HEK293 (cell line): ENCODE results near the gene SH3D19.

Experiments
- CTCF ChIA-PET: fragments of 350-600 bp; formaldehyde crosslinking; extraction: SDS; loops from one replicate; lab custom pipeline; 2021; ENCODE audit warnings: antibody characterized with exemption; lab: Yijun Ruan, JAX
- POLR2A ChIA-PET: fragments of 300-600 bp; formaldehyde crosslinking; extraction: SDS; loops from one replicate; lab custom pipeline; 2020; ENCODE audit warnings: antibody characterized with exemption, inconsistent platforms; lab: Yijun Ruan, JAX
- H3K27ac ChIP-seq: fragments of 200-500 bp; sonication (Bioruptor generic); 2 replicates; pipeline ENCODE4 v1.5.1; 2014; ENCODE audit warnings: low read depth, low read length, control low read depth, inconsistent platforms; ENCODE audit errors: extremely low read depth
- H3K36me3 ChIP-seq, 2 experiments: fragments of 200-500 bp in 1 of 2; sonication (Bioruptor generic) in 1 of 2; 1 replicate in 1 of 2; 2 replicates in 1 of 2; pipeline ENCODE4 v1.5.1; 2014 to 2017; ENCODE audit warnings: inconsistent platforms in 2 of 2, low read length in 2 of 2; ENCODE audit not compliant: control insufficient read depth in 2 of 2, insufficient read depth in 1 of 2
- H3K4me1 ChIP-seq: fragments of 200-500 bp; sonication (Bioruptor generic); 2 replicates; pipeline ENCODE4 v1.5.1; 2014; ENCODE audit warnings: mild to moderate bottlenecking, low read length, inconsistent platforms; ENCODE audit not compliant: control insufficient read depth, insufficient read depth
- H3K4me3 ChIP-seq: 2 replicates; pipeline ENCODE4 v1.5.1; 2011; ENCODE audit warnings: low read depth, mild to moderate bottlenecking, control low read depth, low read length, moderate library complexity
- H3K9me3 ChIP-seq: fragments of 200-500 bp; sonication (Bioruptor generic); 2 replicates; pipeline ENCODE4 v1.5.1; 2014; ENCODE audit warnings: low read depth, low read length, inconsistent platforms; ENCODE audit not compliant: control insufficient read depth, insufficient read depth
- EGR2 ChIP-seq: fragments of 450-650 bp; formaldehyde crosslinking; IDR thresholded peaks from 2 replicates; pipeline ENCODE4 v1.5.1; 2016; ENCODE audit warnings: low read depth, missing biosample characterization, missing genetic modification characterization
- GLI2 ChIP-seq: fragments of 450-650 bp; formaldehyde crosslinking; IDR thresholded peaks from 2 replicates; pipeline ENCODE4; 2017; ENCODE audit warnings: missing biosample characterization, missing genetic modification characterization, low read depth, borderline replicate concordance
- GLIS2 ChIP-seq: fragments of 450-650 bp; formaldehyde crosslinking; IDR thresholded peaks from 2 replicates; pipeline ENCODE4 v1.5.1; 2016; ENCODE audit warnings: missing biosample characterization, missing genetic modification characterization
- HOXA7 ChIP-seq: sonication (generic); formaldehyde crosslinking; IDR thresholded peaks from 2 replicates; pipeline ENCODE4 v1.8.1; 2022; ENCODE audit warnings: missing genetic modification reagents, borderline replicate concordance
- IKZF3 ChIP-seq: fragments of 450-650 bp; IDR thresholded peaks from 2 replicates; pipeline ENCODE4 v1.5.0; 2018; ENCODE audit warnings: missing biosample characterization, mild to moderate bottlenecking, missing genetic modification characterization, moderate library complexity
- PATZ1 ChIP-seq: fragments of 450-650 bp; formaldehyde crosslinking; IDR thresholded peaks from 2 replicates; pipeline ENCODE4 v1.5.1; 2016; ENCODE audit warnings: missing biosample characterization, missing genetic modification characterization
- SP3 ChIP-seq: fragments of 450-650 bp; formaldehyde crosslinking; IDR thresholded peaks from 2 replicates; pipeline ENCODE4 v1.5.1; 2016; ENCODE audit warnings: missing biosample characterization, missing genetic modification characterization
- SP7 ChIP-seq: fragments of 450-650 bp; formaldehyde crosslinking; IDR thresholded peaks from 2 replicates; pipeline ENCODE4 v1.5.1; 2016; ENCODE audit warnings: missing biosample characterization, missing genetic modification characterization
- YY1 ChIP-seq: fragments of 450-650 bp; formaldehyde crosslinking; IDR thresholded peaks from 2 replicates; pipeline ENCODE4 v1.5.1; 2018; ENCODE audit warnings: missing biosample characterization, missing genetic modification characterization
- ZBTB20 ChIP-seq: fragments of 450-650 bp; formaldehyde crosslinking; IDR thresholded peaks from 2 replicates; pipeline ENCODE4 v1.5.1; 2016; ENCODE audit warnings: missing biosample characterization, missing genetic modification characterization
- ZBTB48 ChIP-seq: fragments of 450-650 bp; formaldehyde crosslinking; IDR thresholded peaks from 2 replicates; pipeline ENCODE4 v1.5.1; 2016; ENCODE audit warnings: missing biosample characterization, missing genetic modification characterization
- ZBTB8A ChIP-seq: fragments of 450-650 bp; formaldehyde crosslinking; IDR thresholded peaks from 2 replicates; pipeline ENCODE4 v1.5.1; 2016; ENCODE audit warnings: missing biosample characterization, missing genetic modification characterization
- ZEB2 ChIP-seq: fragments of 450-650 bp; formaldehyde crosslinking; IDR thresholded peaks from 2 replicates; pipeline ENCODE4 v1.5.1; 2016; ENCODE audit warnings: missing biosample characterization, missing genetic modification characterization
- ZFHX2 ChIP-seq: fragments of 450-650 bp; formaldehyde crosslinking; conservative IDR thresholded peaks from 2 replicates; pipeline ENCODE4 v1.5.1; 2016; ENCODE audit warnings: missing biosample characterization, missing genetic modification characterization
- ZNF155 ChIP-seq: fragments of 450-650 bp; formaldehyde crosslinking; IDR thresholded peaks from 2 replicates; pipeline ENCODE4 v1.5.1; 2016; ENCODE audit warnings: missing biosample characterization, missing genetic modification characterization
- ZNF19 ChIP-seq: fragments of 450-650 bp; formaldehyde crosslinking; IDR thresholded peaks from 2 replicates; pipeline ENCODE4; 2016; ENCODE audit warnings: missing biosample characterization, missing genetic modification characterization, low read depth
- ZNF350 ChIP-seq: fragments of 450-650 bp; formaldehyde crosslinking; IDR thresholded peaks from 2 replicates; pipeline ENCODE4 v1.5.0; 2017; ENCODE audit warnings: missing biosample characterization, mild to moderate bottlenecking, missing genetic modification characterization
- ZNF366 ChIP-seq: fragments of 450-650 bp; formaldehyde crosslinking; conservative IDR thresholded peaks from 2 replicates; pipeline ENCODE4 v1.5.1; 2016; ENCODE audit warnings: missing biosample characterization, missing genetic modification characterization
- ZNF398 ChIP-seq: fragments of 450-650 bp; formaldehyde crosslinking; IDR thresholded peaks from 2 replicates; pipeline ENCODE4 v1.5.1; 2017; ENCODE audit warnings: missing biosample characterization, missing genetic modification characterization
- ZNF404 ChIP-seq: fragments of 450-650 bp; formaldehyde crosslinking; IDR thresholded peaks from 2 replicates; pipeline ENCODE4 v1.5.1; 2017; ENCODE audit warnings: missing biosample characterization, missing genetic modification characterization
- ZNF521 ChIP-seq: fragments of 450-650 bp; formaldehyde crosslinking; IDR thresholded peaks from 2 replicates; pipeline ENCODE4 v1.5.1; 2017; ENCODE audit warnings: missing biosample characterization, mild to moderate bottlenecking, missing genetic modification characterization
- ZNF785 ChIP-seq: fragments of 450-650 bp; formaldehyde crosslinking; IDR thresholded peaks from 2 replicates; pipeline ENCODE4 v1.5.1; 2016; ENCODE audit warnings: missing biosample characterization, missing genetic modification characterization
- TF ChIP-seq, protein P1 (sequence below): fragments of 450-650 bp; formaldehyde crosslinking; IDR thresholded peaks from 2 replicates; pipeline ENCODE4 v1.5.1; 2016; ENCODE audit warnings: missing biosample characterization, missing genetic modification characterization
- TF ChIP-seq, protein P2 (sequence below): fragments of 450-650 bp; formaldehyde crosslinking; IDR thresholded peaks from 2 replicates; pipeline ENCODE4 v1.5.1; 2016; ENCODE audit warnings: missing biosample characterization, missing genetic modification characterization
- TF ChIP-seq, protein P3 (sequence below): fragments of 450-650 bp; formaldehyde crosslinking; IDR thresholded peaks from 2 replicates; pipeline ENCODE4 v1.5.1; 2016; ENCODE audit warnings: missing biosample characterization, missing genetic modification characterization, low read depth

The SH3D19 gene

DNA sequence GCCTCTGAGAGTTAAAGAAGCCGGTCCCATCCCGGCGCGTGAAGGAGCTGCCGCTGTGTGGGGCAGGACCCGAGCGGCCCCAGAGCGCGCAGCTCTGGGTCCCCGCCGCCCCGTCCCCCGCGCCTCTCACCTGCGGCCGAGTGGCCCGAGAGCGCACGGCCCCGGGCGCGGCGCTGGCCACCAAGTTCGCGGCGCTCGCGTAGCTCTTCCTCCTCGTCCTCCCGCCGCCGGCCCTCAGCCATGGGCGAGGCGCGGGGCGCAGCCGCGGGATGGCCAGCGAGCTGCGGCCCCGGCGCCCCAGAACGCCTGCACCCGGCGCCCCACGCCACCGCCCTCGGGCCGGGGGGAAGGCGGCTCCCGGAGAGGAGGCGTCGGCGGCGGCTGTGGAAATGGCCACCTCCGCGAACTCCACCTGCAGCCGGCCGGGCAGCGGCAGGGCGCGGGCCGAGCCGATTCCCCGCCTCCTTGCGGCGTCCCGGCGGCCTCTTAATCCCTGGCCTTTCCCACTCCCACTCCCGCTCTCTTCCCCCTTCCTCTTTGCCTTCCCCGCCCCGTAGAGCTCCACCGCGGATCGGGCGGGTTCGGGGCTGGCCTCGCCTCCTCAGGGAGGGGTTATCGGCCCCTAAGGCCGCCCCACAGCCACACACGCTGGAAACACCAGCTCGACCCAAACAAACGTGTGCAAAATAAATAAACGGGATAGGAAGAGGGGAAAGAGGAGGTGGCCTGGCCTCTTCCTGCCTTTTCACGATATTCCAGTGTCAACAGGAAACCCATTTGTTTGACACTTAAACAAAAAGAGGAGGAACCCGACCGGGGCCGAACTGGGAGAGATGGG, at the start of gene SH3D19 (continued):
- peak; percentile 93 for TF ChIP-seq ZNF398 (tag by site-specific recombination)
- peak; percentile 98 for TF ChIP-seq IKZF3 (tag by site-specific recombination)
- no peak for TF ChIP-seq ZNF404
- peak; percentile 40; the same call in 1 of the 2 replicates for TF ChIP-seq YY1
- no peak for TF ChIP-seq GLI2 (tag by site-specific recombination)
- no peak; the same call in 1 of the 2 replicates for TF ChIP-seq ZEB2 (tag by site-specific recombination)
- TF ChIP-seq ZNF366 (tag by site-specific recombination) = peak; percentile 80
- TF ChIP-seq, protein P1, sequence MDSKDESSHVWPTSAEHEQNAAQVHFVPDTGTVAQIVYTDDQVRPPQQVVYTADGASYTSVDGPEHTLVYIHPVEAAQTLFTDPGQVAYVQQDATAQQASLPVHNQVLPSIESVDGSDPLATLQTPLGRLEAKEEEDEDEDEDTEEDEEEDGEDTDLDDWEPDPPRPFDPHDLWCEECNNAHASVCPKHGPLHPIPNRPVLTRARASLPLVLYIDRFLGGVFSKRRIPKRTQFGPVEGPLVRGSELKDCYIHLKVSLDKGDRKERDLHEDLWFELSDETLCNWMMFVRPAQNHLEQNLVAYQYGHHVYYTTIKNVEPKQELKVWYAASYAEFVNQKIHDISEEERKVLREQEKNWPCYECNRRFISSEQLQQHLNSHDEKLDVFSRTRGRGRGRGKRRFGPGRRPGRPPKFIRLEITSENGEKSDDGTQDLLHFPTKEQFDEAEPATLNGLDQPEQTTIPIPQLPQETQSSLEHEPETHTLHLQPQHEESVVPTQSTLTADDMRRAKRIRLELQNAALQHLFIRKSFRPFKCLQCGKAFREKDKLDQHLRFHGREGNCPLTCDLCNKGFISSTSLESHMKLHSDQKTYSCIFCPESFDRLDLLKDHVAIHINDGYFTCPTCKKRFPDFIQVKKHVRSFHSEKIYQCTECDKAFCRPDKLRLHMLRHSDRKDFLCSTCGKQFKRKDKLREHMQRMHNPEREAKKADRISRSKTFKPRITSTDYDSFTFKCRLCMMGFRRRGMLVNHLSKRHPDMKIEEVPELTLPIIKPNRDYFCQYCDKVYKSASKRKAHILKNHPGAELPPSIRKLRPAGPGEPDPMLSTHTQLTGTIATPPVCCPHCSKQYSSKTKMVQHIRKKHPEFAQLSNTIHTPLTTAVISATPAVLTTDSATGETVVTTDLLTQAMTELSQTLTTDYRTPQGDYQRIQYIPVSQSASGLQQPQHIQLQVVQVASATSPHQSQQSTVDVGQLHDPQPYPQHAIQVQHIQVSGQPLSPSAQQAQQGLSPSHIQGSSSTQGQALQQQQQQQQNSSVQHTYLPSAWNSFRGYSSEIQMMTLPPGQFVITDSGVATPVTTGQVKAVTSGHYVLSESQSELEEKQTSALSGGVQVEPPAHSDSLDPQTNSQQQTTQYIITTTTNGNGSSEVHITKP (tag by site-specific recombination) = peak; percentile 55
- TF ChIP-seq PATZ1 = peak; percentile 78
- peak; percentile 88 for TF ChIP-seq SP3 (tag by site-specific recombination)
- peak; percentile 58; the same call in 1 of the 2 replicates for TF ChIP-seq ZBTB20 (tag by site-specific recombination)
- TF ChIP-seq EGR2 (tag by site-specific recombination) = peak; percentile 83
- TF ChIP-seq ZFHX2 (tag by site-specific recombination) = peak; percentile 92
- TF ChIP-seq GLIS2 (tag by site-specific recombination) = peak; percentile 70
- peak; percentile 88 for TF ChIP-seq ZBTB48 (tag by site-specific recombination)

- no peaks in the 10 kb centered on the region for H3K4me1 ChIP-seq
- H3K27ac ChIP-seq = no peak overlapping the region
- CTCF ChIA-PET = interaction anchor here (0.6 to 2.9 kb wide), 10 partner anchors 39 to 276 kb away, joined by 3 to 11 read pairs (median 3); partner anchors contain the start of gene PRSS48
- POLR2A ChIA-PET = no interaction called here
- no peaks in the 10 kb centered on the region for H3K36me3 ChIP-seq
- no peak overlapping the region for H3K4me3 ChIP-seq
- H3K9me3 ChIP-seq = no peaks in the 10 kb centered on the region
- TF ChIP-seq, protein P2, sequence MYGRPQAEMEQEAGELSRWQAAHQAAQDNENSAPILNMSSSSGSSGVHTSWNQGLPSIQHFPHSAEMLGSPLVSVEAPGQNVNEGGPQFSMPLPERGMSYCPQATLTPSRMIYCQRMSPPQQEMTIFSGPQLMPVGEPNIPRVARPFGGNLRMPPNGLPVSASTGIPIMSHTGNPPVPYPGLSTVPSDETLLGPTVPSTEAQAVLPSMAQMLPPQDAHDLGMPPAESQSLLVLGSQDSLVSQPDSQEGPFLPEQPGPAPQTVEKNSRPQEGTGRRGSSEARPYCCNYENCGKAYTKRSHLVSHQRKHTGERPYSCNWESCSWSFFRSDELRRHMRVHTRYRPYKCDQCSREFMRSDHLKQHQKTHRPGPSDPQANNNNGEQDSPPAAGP (tag by site-specific recombination) = no peak
- TF ChIP-seq HOXA7 (CRISPR knock-in tag) (no peak), ZNF155 (tag by site-specific recombination) (no peak), ZNF350 (no peak), ZBTB8A (tag by site-specific recombination) (0 out of 2 replicates have a peak, but pooled peaks have one; percentile 33), ZNF19 (tag by site-specific recombination) (no peak), SP7 (tag by site-specific recombination) (0 out of 2 replicates have a peak, but pooled peaks have one; percentile 21), ZNF785 (tag by site-specific recombination) (no peak), ZNF521 (no peak), GLI2 (tag by site-specific recombination) (no peak), SP3 (tag by site-specific recombination) (peak; percentile 42), YY1 (no peak)
- TF ChIP-seq, protein P3, sequence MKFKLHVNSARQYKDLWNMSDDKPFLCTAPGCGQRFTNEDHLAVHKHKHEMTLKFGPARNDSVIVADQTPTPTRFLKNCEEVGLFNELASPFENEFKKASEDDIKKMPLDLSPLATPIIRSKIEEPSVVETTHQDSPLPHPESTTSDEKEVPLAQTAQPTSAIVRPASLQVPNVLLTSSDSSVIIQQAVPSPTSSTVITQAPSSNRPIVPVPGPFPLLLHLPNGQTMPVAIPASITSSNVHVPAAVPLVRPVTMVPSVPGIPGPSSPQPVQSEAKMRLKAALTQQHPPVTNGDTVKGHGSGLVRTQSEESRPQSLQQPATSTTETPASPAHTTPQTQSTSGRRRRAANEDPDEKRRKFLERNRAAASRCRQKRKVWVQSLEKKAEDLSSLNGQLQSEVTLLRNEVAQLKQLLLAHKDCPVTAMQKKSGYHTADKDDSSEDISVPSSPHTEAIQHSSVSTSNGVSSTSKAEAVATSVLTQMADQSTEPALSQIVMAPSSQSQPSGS (tag by site-specific recombination) = no peak
Measured at GRCh38 chr4:151362404-151363164, 37.2 kb upstream of the SH3D19 start.
